GM10248 (cell line): Measurements from ENCODE around the gene SH3RF1.

ENCODE experiments used
- CTCF ChIA-PET: fragments of 300-600 bp; sonication (Branson Sonifier 250); formaldehyde crosslinking; extraction: SDS; loops from one replicate; lab custom pipeline; 2021; ENCODE audit warnings: antibody characterized with exemption; lab: Yijun Ruan, JAX
- POLR2A ChIA-PET: fragments of 350-650 bp; sonication (Branson Sonifier 250); formaldehyde crosslinking; extraction: SDS; loops from one replicate; lab custom pipeline; 2020; ENCODE audit warnings: antibody characterized with exemption; lab: Yijun Ruan, JAX
- DNase-seq: peaks from one replicate; pipeline ENCODE4 v3.0.0; 2012; ENCODE audit errors: extremely low spot score
- TF ChIP-seq, protein P1 (sequence below): IDR thresholded peaks from 2 replicates; pipeline ENCODE4 v1.5.1; 2012; ENCODE audit warnings: mild to moderate bottlenecking, low read depth; ENCODE audit errors: extremely low read depth, missing control alignments, control extremely low read depth

The SH3RF1 gene

DNA sequence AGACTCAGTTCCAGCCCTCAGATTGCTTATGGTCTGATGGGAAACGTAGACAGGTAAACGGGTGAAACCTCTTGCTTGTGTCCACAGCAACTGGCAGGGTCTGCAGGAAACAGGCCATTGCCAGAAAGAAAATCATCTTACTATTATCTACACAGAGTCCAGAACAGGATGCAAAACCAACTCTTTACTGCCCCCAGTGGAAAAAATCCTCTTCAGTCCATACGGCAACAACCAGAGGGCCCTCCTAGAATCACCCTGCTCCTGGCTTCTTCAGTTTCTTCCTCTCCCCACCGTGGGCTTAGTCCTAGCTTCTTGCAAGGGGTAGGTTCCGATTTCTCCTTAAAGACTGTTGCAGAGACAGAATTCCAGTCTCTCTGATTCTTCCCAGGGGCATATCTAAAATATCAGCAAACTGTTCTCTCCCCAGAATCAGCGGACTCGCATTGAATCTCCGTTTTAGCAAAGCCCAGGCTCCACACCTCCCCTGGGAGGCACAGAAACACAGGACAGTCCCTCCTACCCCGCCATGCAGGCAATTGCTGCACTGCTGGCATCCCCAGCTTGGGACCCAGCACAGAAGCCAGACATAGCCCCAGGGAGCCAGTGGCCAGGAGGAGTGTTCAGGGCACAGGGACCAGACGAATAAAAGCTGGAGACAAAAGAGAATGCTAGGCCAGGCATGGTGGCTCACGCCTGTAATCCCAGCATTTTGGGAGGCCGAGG lies 41.0 kb upstream of the SH3RF1 start:
- ChIA-PET CTCF (interaction anchor here (0.9 to 1.3 kb wide), 9 partner anchors 10 to 127 kb away, joined by 3 to 4 read pairs (median 3); no protein-coding TSS in a partner anchor), POLR2A (interaction anchor here (0.5 kb wide), 1 partner anchor 26 kb away, joined by 6 read pairs; no protein-coding TSS in a partner anchor)
- TF ChIP-seq, protein P1, sequence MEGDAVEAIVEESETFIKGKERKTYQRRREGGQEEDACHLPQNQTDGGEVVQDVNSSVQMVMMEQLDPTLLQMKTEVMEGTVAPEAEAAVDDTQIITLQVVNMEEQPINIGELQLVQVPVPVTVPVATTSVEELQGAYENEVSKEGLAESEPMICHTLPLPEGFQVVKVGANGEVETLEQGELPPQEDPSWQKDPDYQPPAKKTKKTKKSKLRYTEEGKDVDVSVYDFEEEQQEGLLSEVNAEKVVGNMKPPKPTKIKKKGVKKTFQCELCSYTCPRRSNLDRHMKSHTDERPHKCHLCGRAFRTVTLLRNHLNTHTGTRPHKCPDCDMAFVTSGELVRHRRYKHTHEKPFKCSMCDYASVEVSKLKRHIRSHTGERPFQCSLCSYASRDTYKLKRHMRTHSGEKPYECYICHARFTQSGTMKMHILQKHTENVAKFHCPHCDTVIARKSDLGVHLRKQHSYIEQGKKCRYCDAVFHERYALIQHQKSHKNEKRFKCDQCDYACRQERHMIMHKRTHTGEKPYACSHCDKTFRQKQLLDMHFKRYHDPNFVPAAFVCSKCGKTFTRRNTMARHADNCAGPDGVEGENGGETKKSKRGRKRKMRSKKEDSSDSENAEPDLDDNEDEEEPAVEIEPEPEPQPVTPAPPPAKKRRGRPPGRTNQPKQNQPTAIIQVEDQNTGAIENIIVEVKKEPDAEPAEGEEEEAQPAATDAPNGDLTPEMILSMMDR = peak; percentile 35
- peak; percentile 60 for DNase-seq

DNA sequence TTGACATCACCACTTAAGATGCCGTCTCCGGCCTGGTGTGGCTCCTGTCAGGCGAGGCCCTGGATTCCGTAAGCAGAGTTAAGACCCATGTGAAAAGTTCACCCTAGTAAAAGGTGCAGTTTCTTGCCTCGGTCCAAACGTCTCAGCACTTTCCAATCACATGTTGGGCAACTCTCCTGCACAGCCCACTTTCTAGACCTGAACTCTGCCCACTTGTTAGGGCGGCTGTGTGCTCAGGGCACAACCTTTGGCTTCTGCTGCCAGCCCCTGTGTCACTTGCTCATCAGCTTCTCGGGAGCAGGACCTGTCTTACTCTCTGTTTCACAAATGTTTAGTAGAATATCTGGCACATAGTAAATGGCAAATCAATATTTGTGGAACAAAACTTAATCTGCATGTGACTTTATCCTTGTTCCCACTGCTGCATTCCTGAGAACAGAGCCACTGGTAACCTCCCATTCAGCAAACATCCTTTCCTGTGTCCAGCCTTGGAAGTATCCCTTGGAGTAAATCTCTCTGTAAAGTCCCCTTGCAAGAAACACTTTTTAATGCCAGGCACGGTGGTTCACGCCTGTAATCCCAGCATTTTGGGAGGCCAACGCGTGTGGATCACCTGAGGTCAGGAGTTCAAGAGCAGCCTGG lies 38.7 kb upstream of the SH3RF1 start:
- DNase-seq = no peak
- ChIA-PET POLR2A (no interaction called here), CTCF (no interaction called here)
- TF ChIP-seq, protein P1 = no peak

DNA sequence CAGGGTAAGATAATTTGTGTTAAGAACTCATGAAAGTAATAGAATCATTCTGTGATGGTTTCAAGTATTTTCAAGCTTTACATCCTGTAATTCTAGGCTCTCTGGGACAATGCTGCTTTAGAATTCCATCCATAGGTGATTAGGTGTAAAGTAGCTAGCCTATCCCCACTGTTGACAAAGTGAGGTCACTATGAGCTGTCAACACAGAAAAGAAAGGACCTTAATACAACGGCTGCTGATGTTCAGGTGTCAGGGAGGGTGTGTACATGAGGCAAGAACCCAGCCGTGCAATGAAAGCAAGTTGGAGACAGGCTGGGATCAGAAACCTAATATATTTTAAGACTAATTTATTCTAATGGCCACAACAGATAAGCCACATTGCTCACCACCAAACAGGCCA lies 36.8 kb upstream of the SH3RF1 start:
- ChIA-PET POLR2A (no interaction called here), CTCF (interaction anchor here (1.0 to 1.7 kb wide), 6 partner anchors 9 to 56 kb away, joined by 3 to 6 read pairs (median 3); no protein-coding TSS in a partner anchor)
- TF ChIP-seq, protein P1 = no peak
- DNase-seq = no peak

DNA sequence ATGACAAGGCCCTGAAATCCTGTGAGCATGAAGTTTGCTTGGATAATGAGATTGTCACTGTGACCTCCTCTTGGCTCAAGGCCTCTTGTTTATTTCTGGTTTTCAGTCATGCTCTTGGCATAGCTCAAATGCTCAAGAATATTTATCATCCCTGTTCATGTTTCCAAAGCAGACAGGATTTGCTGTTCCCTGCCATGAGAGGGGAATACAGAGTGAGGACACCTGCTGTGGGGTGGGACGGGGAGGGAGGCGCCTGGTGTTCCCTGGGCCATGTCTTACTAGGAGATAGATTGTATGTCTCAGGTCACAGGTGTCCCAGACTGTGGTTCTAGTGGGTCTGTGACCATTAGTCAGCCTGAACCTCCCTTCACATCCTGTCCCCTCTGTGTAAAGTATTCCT lies 34.9 kb upstream of the SH3RF1 start:
- TF ChIP-seq, protein P1 = no peak
- CTCF ChIA-PET = interaction anchor here (1.2 to 1.3 kb wide), 2 partner anchors 12 to 36 kb away, joined by 3 read pairs; no protein-coding TSS in a partner anchor
- no peak for DNase-seq
- POLR2A ChIA-PET = no interaction called here

DNA sequence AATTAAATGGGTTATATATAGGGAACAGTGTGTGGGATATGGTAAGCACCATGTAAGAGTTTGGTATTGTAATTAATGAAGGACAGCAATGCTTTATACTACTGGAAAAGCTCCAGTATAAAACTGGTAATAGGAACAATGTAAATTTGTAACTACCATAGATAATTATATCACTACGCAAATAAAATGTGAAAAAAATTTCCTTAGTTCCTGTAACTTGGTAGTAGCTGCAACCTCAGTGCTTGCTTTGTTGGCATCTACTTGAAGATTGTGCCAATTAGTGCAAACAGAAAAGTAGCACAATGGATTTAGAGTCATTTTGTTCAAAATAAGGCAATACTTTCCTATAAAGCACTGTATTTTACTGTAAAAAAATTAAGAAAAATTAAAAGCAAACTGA lies 34.4 kb upstream of the SH3RF1 start:
- DNase-seq = no peak
- TF ChIP-seq, protein P1 = no peak
- ChIA-PET CTCF (interaction anchor here (1.3 kb wide), 1 partner anchor 36 kb away, joined by 3 read pairs; no protein-coding TSS in a partner anchor), POLR2A (no interaction called here)

DNA sequence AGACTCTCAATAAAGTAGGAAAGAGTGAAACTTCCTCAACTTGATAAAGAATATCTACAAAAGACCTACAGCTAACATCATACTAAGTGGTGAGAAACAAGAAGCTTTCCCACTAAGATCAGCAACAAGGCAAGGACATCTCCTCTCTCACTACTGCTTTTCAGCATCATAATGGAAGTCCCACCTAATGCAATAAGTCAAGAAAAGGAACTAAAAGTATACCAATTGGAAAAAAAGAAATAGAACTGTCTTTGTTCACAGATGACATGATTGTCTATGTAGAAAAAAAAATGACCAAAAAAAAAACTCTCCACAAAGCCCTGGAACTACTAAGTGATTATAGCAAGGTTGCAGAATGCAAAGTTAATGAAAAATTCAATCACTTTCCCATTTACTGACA lies 25.1 kb upstream of the SH3RF1 start:
- ChIA-PET POLR2A (no interaction called here), CTCF (no interaction called here)
- DNase-seq = no peak
- TF ChIP-seq, protein P1 = no peak
